ENCODE measurements around the gene SLC11A1. TPM values are rescaled to one million over a fixed set of nuclear protein-coding genes. Genes with fewer than 3 reads are reported as not detected.

Gene SLC11A1
- total and polyA plus RNA-seq, 2 experiments from 2014 or later, result 0.31 TPM; not detected in 1

- H3K4me1 ChIP-seq (ENCODE audit: insufficient read depth), result peaks cover 5% of the 10 kb centered on the region; the same call in 1 of the 2 replicates
- H3K4me2 ChIP-seq, result no peak overlapping the region
- no peaks in the 10 kb centered on the region for H4K20me1 ChIP-seq (replicated peaks; ENCODE audit: insufficient read depth)
- 0 out of 2 replicates have a peak, but pooled peaks cover 2% of the 10 kb centered on the region for H3F3A ChIP-seq (replicated peaks; ENCODE audit: low read depth)
- H3K27ac Mint-ChIP-seq, result no peak overlapping the region
- H3K4me1 Mint-ChIP-seq, result peaks cover 9% of the 10 kb centered on the region
- H3K27me3 ChIP-seq (ENCODE audit: insufficient read depth), result no peaks in the 10 kb centered on the region
- no peaks in the 10 kb centered on the region for H3K36me3 ChIP-seq (ENCODE audit: insufficient read depth)
- TF ChIP-seq EZH2phosphoT487 (IDR thresholded peaks at IDR 0.05; ENCODE audit: unreplicated experiment), result no peak
- TF ChIP-seq STAT1 (IDR thresholded peaks at IDR 0.05; ENCODE audit: unreplicated experiment), result no peak
- peaks cover 4% of the 10 kb centered on the region; the same call in 2 of the 3 replicates for H3K36me3 Mint-ChIP-seq (ENCODE audit: low read depth)
- no peaks in the 10 kb centered on the region for H3K79me2 ChIP-seq (replicated peaks; ENCODE audit: insufficient read depth)
- ATAC-seq (peak; percentile 28; the same call in 1 of the 3 replicates), DNase-seq (ENCODE audit: low spot score) (no peak)
- H3K27me3 Mint-ChIP-seq (ENCODE audit: insufficient read depth, low read depth, poor library complexity), result no peaks in the 10 kb centered on the region
- H3K4me3 Mint-ChIP-seq, result no peak overlapping the region
- H3K9me3 Mint-ChIP-seq, result peaks cover 10% of the 10 kb centered on the region
- H3K27ac ChIP-seq (ENCODE audit: low read depth), result no peak overlapping the region
- H3K9me2 ChIP-seq (ENCODE audit: insufficient read depth), result no peaks in the 10 kb centered on the region
- no peak overlapping the region for H3K4me3 ChIP-seq
- no peak overlapping the region for H2AFZ ChIP-seq
These were observed 36.4 kb upstream of the SLC11A1 start for GRCh38 chr2:218345491-218346236.

- ATAC-seq, result no peak
- no peaks in the 10 kb centered on the region for H4K20me1 ChIP-seq (replicated peaks; ENCODE audit: insufficient read depth)
- no peak overlapping the region for H3K4me2 ChIP-seq
- peaks cover 2% of the 10 kb centered on the region for H3K27me3 Mint-ChIP-seq (ENCODE audit: insufficient read depth, low read depth, poor library complexity)
- peaks cover 24% of the 10 kb centered on the region for H3K9me3 Mint-ChIP-seq
- H3K27ac ChIP-seq (ENCODE audit: low read depth), result no peak overlapping the region
- H3K4me3 ChIP-seq, result no peak overlapping the region
- H3K4me1 Mint-ChIP-seq, result peaks cover 9% of the 10 kb centered on the region
- peaks cover 5% of the 10 kb centered on the region; the same call in 1 of the 2 replicates for H3K4me1 ChIP-seq (ENCODE audit: insufficient read depth)
- 0 out of 2 replicates have a peak, but pooled peaks cover 2% of the 10 kb centered on the region for H3F3A ChIP-seq (replicated peaks; ENCODE audit: low read depth)
- no peaks in the 10 kb centered on the region for H3K36me3 ChIP-seq (ENCODE audit: insufficient read depth)
- no peaks in the 10 kb centered on the region for H3K27me3 ChIP-seq (ENCODE audit: insufficient read depth)
- DNase-seq (ENCODE audit: low spot score), result no peak
- H3K79me2 ChIP-seq (replicated peaks; ENCODE audit: insufficient read depth), result no peaks in the 10 kb centered on the region
- peaks cover 12% of the 10 kb centered on the region for H3K36me3 Mint-ChIP-seq (ENCODE audit: low read depth)
- no peak overlapping the region for H3K4me3 Mint-ChIP-seq
- no peak overlapping the region for H2AFZ ChIP-seq
- H3K9me2 ChIP-seq (ENCODE audit: insufficient read depth), result no peaks in the 10 kb centered on the region
- no peak overlapping the region for H3K27ac Mint-ChIP-seq
- TF ChIP-seq POLR2AphosphoS5 (IDR thresholded peaks at IDR 0.05; ENCODE audit: low read depth) (no peak), ZNF462 (CRISPR knock-in tag; IDR thresholded peaks at IDR 0.05) (no peak), ZNF114 (CRISPR knock-in tag; IDR thresholded peaks at IDR 0.05) (no peak), EZH2 (IDR thresholded peaks at IDR 0.05; ENCODE audit: low read depth, unreplicated experiment) (no peak), STAT1 (IDR thresholded peaks at IDR 0.05; ENCODE audit: unreplicated experiment) (no peak), ETS1 (IDR thresholded peaks at IDR 0.05) (no peak), CTCF (conservative IDR thresholded peaks at IDR 0.05; ENCODE audit: low read depth in 2 of 2) (no peak), ZNF331 (CRISPR knock-in tag; IDR thresholded peaks at IDR 0.05; ENCODE audit: low read depth) (no peak)
These were observed 34.9 kb upstream of the SLC11A1 start for GRCh38 chr2:218347172-218347571.

All from GM23338 (cell line).